GM18505 (cell line): ENCODE measurements around the gene TSPAN5.
A peak's percentile ranks its signal among the peaks of the same experiment; 100 is the strongest.
"Not testable (repeated sequence)": the region's sequence is repeated elsewhere in the genome, so short reads cannot be mapped to it uniquely, and the experiment has no call there.

Experiments used
- ATAC-seq: cut with Tn5 transposase; IDR thresholded peaks from one replicate; pipeline ENCODE4 v1.9.1; 2021; ENCODE audit not compliant: unreplicated experiment
- POLR2A ChIP-seq: IDR thresholded peaks from 4 replicates; pipeline ENCODE4 v1.6.1; 2011; ENCODE audit warnings: borderline replicate concordance; ENCODE audit not compliant: insufficient read depth, insufficient read length; ENCODE audit errors: extremely low read depth

Gene TSPAN5

DNA sequence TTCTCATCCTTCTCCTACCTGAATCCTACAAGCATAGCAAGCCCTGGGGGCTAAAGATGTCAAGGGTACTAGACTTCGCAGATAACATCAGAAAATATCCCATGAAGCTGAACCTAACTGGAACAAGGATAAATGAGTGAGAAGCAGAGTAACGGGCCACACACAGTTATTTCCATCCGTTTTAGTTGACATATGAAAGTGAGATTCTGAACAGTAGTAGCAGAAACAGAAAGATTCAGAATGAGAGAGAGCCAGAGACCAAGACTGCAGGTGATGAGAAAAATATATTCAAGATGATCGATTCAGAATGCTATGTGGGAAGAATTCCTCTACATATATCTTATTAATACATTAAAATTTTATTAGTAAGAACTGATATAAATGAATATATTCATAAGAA, 165.1 kb downstream of the TSPAN5 start:
- peak; percentile 77 for ATAC-seq

DNA sequence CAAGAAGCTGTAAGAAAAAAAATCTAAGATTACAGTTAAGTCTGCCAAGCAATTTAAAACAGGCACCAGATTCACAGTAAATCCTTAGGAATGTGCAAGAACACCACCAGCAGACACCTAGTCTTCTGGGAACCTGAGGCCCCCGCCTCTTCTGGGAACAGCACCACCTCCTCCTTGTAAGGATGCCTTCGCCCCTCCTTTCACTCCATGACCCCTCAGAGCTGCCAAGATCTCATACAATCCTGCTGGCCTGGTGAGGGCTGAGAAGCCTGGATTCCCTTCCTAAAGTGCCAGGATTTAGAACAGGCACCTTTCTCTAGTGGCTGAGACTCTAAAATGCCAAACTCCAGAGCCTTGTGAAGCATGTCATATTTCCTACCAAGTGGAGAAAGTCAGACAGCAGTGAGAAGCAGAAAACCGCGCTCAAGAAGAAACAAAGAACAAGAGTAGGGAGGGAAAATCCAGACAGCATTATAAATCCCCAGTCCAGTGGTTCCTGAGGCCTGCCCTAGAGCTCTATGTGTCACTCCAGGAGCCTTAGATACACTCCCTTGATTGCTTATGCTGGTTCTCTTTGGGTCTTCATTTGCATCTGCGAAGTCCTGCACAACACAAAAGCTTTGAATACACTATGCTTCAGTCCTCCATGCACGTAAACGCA, 166.4 kb downstream of the TSPAN5 start:
- ATAC-seq = no peak

More for the DNA sequence above, 165.1 kb downstream of the TSPAN5 start:
- TF ChIP-seq POLR2A = no peak

DNA sequence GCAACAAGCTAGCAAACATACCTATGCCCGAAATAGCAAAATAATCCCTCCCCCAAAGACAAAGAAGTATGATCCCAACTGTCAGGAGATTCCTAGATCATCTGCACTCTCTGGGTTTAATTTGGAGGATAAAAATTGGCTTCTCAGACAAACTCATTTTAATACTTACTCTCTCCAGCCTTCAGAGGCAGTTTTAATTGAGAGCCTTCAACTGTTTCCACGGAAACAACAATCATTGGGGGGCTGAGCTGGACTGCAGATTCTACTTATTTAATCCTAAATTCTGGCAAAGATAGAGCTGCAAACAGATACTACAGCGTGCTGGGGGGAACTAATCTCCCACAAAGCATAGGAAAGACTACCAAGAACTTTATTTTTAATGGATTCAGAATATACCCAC, 168.2 kb downstream of the TSPAN5 start:
- no peak for ATAC-seq
- no peak for TF ChIP-seq POLR2A

More for the DNA sequence above, 166.4 kb downstream of the TSPAN5 start:
- no peak for TF ChIP-seq POLR2A

DNA sequence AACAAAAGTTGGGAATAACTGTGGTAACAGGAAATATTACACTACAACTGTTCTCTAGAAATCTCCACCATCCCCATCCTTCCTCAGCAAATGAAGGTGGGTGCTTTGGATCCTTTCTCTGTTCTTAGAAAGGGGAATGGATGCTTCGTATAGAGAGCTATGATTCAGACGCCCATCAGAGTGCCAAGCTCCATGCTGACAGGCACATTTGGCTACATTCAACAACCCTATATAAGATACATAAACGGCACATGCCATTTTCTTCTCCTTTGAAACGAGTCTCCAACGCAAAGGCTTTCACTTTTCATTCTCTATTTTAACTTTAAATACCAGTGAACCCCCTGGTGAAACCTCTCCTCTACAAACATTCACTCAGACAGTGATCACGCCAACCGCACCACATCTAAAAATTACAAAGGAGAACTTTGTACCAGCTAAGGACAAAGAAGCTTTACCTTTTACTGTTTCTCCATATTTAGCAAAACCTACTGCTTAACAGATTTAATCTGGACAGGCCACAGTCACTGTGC, 172.5 kb downstream of the TSPAN5 start:
- no peak for ATAC-seq
- TF ChIP-seq POLR2A = no peak

DNA sequence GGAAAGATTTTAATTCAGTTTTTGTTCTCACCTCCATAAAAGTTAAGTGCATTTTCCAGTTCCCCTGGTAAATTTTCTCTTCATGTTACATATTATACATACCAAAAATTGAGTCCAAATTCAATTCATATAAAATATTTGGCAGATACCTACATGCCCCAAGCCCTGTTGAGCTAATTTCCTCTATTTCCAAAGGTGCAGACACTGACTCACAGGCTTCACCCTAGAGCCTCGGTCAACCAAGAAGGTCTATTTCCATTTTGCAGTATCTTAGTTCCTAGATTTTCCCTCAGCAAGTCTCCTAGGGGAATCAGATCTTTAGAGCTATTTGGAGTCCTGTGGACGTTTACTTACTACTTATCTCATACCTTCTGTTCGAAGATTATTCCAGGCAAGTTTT, 174.4 kb downstream of the TSPAN5 start:
- ATAC-seq = no peak
- no peak for TF ChIP-seq POLR2A

DNA sequence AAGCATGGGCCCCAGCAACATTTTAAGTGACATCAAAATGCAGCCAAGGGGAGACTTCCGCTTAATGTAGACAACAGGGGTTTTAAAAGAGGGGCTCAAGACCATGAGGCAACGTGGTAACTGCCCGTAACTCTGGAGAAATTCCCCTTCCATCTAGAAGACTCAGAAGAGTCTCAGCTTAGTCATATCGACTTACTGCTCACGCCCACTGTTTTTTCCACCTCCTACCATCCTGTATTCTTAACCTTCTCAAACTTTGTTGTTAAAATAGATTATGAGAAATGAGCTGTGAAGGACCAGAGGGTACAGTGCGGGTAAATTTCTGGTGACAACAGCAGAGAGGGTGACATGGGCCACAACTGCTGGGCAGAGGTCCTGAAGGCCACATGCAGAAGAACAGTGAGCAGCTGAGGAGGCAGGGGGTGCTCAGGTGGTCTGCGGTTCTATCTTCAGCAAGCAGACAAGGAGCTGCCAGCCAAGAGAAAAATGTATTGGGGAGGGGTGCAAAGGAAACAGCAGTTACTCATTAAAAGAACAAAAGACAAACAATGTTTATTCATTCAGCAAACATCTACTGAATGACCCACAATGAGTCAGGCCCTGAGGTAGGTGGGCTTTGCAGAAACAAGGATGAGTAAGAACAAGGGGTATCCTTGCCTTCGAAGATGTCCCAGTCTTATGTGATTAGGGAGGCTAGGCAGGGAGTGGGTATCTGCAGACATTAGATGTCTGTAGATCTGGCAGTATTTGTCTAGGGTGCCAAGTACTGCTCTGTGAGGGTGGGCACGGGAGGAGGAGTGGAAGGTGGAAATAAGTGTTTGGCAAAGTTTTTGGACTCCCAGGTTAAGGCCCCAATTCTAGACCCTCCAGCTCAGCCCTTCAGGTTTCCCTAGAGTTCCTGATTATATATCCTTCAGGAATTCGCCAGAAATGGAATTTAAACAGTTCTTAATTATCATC, 175.3 kb downstream of the TSPAN5 start:
- peak; percentile 82 for ATAC-seq
- TF ChIP-seq POLR2A = no peak

DNA sequence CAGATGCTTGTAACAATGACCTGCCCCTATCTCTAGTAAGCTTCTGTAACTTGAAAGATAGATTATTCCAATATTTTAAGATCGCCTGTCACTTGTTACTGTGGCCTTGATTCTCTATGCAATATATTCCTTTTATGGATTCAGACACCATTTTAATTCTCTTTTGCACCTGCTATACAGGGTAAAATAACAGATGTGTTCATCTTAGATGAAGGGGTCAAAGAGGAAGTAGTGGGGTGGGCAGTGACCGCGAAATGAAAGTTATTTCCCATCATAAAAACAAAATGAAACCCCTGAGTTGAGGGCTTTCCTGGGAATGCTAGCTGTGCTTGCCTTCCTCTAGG, 175.9 kb downstream of the TSPAN5 start:
- no peak for TF ChIP-seq POLR2A
- ATAC-seq = peak; percentile 8

DNA sequence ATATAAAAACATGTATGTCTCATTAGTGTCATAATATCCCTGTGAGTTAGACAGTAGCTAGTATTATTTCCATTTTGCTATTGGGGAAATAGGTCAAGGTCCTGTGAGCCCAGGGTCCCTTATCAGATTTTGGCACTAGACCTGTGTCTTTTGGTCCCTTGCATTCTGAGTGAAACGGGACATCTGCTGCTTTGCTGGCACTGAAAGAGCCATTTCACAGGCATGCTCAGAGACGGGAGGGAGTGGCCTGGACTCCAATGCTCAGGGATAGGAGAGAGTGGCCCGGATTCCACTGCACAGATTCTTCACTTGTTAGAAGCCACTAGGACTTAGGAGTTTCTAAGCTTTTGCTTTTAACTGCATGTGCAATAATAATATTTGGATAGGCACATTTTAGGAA, 177.2 kb downstream of the TSPAN5 start:
- no peak for ATAC-seq
- no peak for TF ChIP-seq POLR2A

DNA sequence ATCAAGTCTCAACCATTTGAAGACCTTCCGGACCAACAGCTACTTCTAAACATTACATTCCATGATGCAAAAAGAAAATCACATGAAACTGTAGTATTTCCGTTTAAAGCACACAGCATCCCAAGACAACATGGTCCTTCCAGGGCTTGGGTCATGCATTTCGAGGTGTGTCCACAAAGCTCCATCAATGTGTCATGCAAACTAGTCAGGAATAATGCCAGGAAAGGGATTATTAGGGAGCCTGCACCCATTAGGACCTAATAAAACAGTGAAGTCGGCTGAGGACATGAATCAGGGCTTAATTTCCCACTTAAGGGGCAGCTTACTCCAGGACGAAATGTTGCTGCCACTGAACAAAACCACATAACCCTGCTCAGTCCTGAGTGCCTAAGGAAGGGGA, 177.9 kb downstream of the TSPAN5 start:
- ATAC-seq = no peak
- no peak for TF ChIP-seq POLR2A

DNA sequence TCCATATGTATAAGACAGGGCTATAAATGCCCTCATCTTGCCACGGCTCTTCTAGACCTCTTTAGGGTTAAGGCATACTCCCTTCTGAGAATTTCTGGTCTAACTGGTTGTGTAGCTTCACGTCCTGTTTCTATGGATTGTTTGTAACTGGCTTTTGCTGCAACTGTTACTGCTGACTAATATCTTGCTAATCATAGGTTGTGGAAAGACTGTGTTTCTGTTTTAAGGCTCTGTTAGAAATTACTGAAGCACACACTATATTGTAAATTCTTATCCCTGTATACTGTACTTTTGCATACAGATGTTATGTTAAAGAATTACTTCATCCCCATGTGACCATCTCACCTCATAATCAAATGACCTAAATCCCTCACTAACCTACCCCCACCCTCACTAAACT, 178.8 kb downstream of the TSPAN5 start:
- ATAC-seq = not testable (repeated sequence)

DNA sequence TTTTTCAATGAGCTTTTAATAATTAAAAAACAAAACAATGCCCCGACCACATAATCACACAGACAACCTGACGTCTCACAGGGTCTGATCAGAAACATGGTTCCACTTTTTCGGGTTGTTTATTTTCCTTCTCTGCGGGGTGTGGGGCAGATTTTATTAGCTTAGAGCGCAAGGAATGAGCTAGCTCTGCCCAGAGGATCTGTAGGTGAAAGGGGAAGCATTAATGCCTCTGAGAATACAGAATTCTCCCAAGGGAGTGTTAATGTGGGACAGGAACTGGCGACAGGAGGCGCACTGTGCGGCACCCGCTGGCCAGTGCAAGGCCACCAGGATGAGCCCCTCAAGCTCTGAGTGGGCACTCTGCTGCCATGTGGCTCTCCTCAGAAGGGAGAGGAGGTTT, 181.5 kb downstream of the TSPAN5 start:
- no peak for ATAC-seq
- no peak for TF ChIP-seq POLR2A

DNA sequence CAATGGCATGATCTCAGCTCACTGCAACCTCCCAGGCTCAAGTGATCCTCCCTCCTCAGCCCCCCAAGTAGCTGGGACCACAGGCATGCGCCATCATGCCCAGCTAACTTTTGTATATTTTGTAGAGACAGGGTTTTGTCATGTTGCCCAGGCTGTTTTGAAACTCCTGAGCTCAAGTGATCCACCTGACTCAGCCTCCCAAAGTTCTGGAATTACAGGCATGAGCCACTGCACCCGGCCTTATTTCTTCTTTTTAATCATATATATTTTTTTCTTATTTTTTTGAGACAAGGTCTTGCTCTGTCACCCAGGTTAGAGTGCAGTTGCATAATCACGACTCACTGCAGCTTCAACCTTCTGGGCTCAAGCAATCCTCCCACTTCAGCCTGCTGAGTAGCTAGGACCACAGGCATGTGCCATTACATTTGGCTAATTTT, 184.0 kb downstream of the TSPAN5 start:
- TF ChIP-seq POLR2A = no peak
- ATAC-seq = no peak

DNA sequence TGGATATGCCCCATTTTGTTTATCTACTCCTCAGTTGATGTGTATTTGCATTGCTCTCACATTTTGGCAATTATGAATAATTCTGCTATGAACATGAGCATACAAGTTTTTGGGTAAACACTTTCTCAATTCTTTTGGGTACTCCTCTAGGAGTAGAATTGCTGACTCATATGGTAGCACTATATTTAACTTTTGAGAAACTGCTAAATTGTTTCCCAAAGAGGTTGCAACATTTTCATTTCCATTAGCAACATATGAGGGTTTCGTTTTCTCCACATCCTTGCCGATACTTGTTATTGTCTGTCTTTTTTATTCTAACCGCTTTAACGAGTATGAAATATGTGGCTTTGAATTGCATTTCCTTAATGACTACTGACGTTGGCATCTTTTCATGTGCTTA, 185.4 kb downstream of the TSPAN5 start:
- TF ChIP-seq POLR2A = no peak
- no peak for ATAC-seq

DNA sequence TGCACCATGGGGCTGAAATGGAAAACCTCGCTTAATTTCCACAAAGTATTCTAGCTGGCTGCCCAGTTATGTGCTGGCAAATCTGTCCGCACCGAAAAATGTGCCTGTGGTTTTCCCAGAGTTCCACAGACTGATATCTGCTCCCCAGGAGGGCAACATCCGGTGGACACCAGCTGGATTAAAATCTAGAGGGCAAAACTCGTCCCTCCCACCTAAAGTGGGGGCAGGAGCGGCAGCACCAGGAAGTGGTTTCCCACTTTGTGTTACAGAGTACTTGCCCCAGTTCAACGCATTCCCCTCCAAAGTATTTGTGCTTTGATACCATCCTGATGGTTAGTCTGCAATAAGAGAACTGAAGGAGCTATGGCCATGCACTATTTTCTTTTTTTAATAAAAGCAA, 187.6 kb downstream of the TSPAN5 start:
- TF ChIP-seq POLR2A = no peak
- ATAC-seq = no peak
